Measurements from ENCODE around the gene CCDC188. TPM values are rescaled to one million over a fixed set of nuclear protein-coding genes. Genes with fewer than 3 reads are reported as not detected.

Gene CCDC188
- total RNA-seq, 1 experiment from 2014 or later: not detected

DNA sequence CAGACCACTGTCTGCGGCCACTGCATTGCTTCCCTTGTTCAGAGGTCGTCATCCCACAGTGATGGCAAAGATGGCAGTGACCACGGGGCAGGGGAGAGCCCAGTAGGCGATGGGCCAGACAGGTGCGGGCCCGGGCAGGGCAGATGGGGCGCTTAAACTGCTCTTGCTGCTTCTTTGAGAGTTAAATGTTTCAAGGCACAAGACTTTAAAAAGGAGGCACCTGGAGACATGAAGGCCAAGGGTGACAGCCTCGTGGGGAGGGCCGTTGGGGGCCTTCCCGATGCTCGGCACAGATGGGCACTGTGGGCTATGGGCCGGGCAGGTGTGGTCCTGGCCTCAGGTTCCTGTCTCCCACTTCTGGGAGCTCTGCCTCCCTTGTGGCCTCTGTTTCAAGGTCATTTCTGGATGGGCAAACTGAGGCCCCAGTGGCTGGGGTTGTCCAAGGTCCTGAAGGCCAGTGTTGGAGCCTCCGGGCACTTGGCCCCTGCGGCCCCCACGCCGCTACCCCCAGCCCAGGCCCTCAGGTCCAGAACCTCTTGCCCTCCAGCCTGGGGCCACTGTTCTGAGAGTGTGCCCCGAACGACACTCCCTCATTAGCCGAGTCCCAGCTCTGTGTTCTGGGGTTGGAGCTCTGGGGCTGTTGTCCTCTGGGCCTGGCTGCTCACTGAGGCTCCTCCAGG is 16.9 kb upstream of the CCDC188 start:
- Histone ChIP-seq H3K27ac (ENCODE audit: low read length) (no peak overlapping the region), H3K9me3 (ENCODE audit: control insufficient read depth, insufficient read depth, low read depth, low read length) (no peaks in the 10 kb centered on the region), H3K27me3 (ENCODE audit: control insufficient read depth, insufficient read depth, low read length) (no peaks in the 10 kb centered on the region), H3K4me1 (ENCODE audit: control insufficient read depth, insufficient read depth, low read length) (no peaks in the 10 kb centered on the region), H3K36me3 (ENCODE audit: control insufficient read depth, insufficient read depth, low read length) (no peaks in the 10 kb centered on the region), H3K4me3 (ENCODE audit: low read depth in 2 of 2, low read length in 2 of 2) (no peak overlapping the region)
- DNase-seq (ENCODE audit: low read depth, low spot score): no peak
- no TSS peak for BruUV-seq (replicated peaks)
- ATAC-seq: no peak
- ChIA-PET POLR2A (no interaction called here), CTCF (no interaction called here)
- intact Hi-C loops (cut with micrococcal nuclease; ENCODE audit: unreplicated experiment): no loop called here
- TF ChIP-seq, protein P1, sequence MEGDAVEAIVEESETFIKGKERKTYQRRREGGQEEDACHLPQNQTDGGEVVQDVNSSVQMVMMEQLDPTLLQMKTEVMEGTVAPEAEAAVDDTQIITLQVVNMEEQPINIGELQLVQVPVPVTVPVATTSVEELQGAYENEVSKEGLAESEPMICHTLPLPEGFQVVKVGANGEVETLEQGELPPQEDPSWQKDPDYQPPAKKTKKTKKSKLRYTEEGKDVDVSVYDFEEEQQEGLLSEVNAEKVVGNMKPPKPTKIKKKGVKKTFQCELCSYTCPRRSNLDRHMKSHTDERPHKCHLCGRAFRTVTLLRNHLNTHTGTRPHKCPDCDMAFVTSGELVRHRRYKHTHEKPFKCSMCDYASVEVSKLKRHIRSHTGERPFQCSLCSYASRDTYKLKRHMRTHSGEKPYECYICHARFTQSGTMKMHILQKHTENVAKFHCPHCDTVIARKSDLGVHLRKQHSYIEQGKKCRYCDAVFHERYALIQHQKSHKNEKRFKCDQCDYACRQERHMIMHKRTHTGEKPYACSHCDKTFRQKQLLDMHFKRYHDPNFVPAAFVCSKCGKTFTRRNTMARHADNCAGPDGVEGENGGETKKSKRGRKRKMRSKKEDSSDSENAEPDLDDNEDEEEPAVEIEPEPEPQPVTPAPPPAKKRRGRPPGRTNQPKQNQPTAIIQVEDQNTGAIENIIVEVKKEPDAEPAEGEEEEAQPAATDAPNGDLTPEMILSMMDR (IDR thresholded peaks at IDR 0.05): no peak
- TF ChIP-seq TCF7L2 (IDR thresholded peaks at IDR 0.05; ENCODE audit: low read depth, low read length): no peak
- TF ChIP-seq SIN3A (IDR thresholded peaks at IDR 0.05; ENCODE audit: borderline replicate concordance, insufficient read depth, low read depth, low read length): no peak
- TF ChIP-seq, protein P2, sequence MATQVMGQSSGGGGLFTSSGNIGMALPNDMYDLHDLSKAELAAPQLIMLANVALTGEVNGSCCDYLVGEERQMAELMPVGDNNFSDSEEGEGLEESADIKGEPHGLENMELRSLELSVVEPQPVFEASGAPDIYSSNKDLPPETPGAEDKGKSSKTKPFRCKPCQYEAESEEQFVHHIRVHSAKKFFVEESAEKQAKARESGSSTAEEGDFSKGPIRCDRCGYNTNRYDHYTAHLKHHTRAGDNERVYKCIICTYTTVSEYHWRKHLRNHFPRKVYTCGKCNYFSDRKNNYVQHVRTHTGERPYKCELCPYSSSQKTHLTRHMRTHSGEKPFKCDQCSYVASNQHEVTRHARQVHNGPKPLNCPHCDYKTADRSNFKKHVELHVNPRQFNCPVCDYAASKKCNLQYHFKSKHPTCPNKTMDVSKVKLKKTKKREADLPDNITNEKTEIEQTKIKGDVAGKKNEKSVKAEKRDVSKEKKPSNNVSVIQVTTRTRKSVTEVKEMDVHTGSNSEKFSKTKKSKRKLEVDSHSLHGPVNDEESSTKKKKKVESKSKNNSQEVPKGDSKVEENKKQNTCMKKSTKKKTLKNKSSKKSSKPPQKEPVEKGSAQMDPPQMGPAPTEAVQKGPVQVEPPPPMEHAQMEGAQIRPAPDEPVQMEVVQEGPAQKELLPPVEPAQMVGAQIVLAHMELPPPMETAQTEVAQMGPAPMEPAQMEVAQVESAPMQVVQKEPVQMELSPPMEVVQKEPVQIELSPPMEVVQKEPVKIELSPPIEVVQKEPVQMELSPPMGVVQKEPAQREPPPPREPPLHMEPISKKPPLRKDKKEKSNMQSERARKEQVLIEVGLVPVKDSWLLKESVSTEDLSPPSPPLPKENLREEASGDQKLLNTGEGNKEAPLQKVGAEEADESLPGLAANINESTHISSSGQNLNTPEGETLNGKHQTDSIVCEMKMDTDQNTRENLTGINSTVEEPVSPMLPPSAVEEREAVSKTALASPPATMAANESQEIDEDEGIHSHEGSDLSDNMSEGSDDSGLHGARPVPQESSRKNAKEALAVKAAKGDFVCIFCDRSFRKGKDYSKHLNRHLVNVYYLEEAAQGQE (IDR thresholded peaks at IDR 0.05; ENCODE audit: insufficient read depth in 1 of 2, low read depth in 2 of 2, low read length in 1 of 2): peak; percentile 38 to 60; a peak in 3 of 4 replicates
- TF ChIP-seq POLR2AphosphoS5 (IDR thresholded peaks at IDR 0.05; ENCODE audit: low read depth, low read length): no peak
- in situ Hi-C loops (cut with HindIII; ENCODE audit: low pct_unique_long_range_greater_than_20kb, low sequenced_read_pairs): no loop called here

DNA sequence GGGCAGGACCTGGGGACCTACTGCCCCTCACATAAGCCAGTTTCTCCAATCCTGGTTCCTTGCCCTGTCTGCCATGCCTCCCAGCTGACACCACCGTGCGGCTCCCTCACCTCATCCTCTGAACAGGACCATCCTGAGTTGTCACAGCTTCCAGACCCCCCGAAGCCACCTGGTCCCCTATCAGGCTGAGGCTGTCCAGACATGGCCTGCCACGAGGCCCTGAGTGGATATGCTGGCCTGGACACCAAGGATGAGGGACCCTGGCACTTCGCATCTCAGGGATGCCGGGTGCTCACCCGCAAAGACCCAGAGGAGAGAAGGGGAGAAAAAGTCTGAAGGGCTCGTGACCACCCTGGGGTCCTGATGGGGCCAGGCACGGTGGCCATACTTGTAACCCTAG is 15.8 kb upstream of the CCDC188 start:
- in situ Hi-C loops (cut with HindIII; ENCODE audit: low pct_unique_long_range_greater_than_20kb, low sequenced_read_pairs): no loop called here
- BruUV-seq (replicated peaks): no TSS peak
- CTCF ChIA-PET: interaction anchor here (0.7 kb wide), 1 partner anchor 35 kb away, joined by 3 read pairs; no protein-coding TSS in a partner anchor

More for the DNA sequence above, 15.8 kb upstream of the CCDC188 start:
- POLR2A ChIA-PET: no interaction called here
- Histone ChIP-seq H3K4me1 (ENCODE audit: control insufficient read depth, insufficient read depth, low read length) (no peaks in the 10 kb centered on the region), H3K27ac (ENCODE audit: low read length) (no peak overlapping the region), H3K4me3 (ENCODE audit: low read depth in 2 of 2, low read length in 2 of 2) (no peak overlapping the region), H3K9me3 (ENCODE audit: control insufficient read depth, insufficient read depth, low read depth, low read length) (no peaks in the 10 kb centered on the region), H3K27me3 (ENCODE audit: control insufficient read depth, insufficient read depth, low read length) (no peaks in the 10 kb centered on the region), H3K36me3 (ENCODE audit: control insufficient read depth, insufficient read depth, low read length) (no peaks in the 10 kb centered on the region)
- ATAC-seq (no peak), DNase-seq (ENCODE audit: low read depth, low spot score) (no peak)
- intact Hi-C loops (cut with micrococcal nuclease; ENCODE audit: unreplicated experiment): no loop called here
- TF ChIP-seq TCF7L2 (IDR thresholded peaks at IDR 0.05; ENCODE audit: low read depth, low read length) (no peak), SIN3A (IDR thresholded peaks at IDR 0.05; ENCODE audit: borderline replicate concordance, insufficient read depth, low read depth, low read length) (no peak), POLR2AphosphoS5 (IDR thresholded peaks at IDR 0.05; ENCODE audit: low read depth, low read length) (no peak)
- TF ChIP-seq, protein P2 (IDR thresholded peaks at IDR 0.05; ENCODE audit: insufficient read depth in 1 of 2, low read depth in 2 of 2, low read length in 1 of 2): no peak
- TF ChIP-seq, protein P1 (IDR thresholded peaks at IDR 0.05): no peak
